ENCODE results near the gene KLHDC1. TPM values are rescaled to one million over a fixed set of nuclear protein-coding genes. Genes with fewer than 3 reads are reported as not detected.
"Not testable (repeated sequence)": the region's sequence is repeated elsewhere in the genome, so short reads cannot be mapped to it uniquely, and the experiment has no call there.

KLHDC1 gene
- total and polyA plus RNA-seq, 12 donors = 1.9 to 9.9 (median 4.5) TPM

DNA sequence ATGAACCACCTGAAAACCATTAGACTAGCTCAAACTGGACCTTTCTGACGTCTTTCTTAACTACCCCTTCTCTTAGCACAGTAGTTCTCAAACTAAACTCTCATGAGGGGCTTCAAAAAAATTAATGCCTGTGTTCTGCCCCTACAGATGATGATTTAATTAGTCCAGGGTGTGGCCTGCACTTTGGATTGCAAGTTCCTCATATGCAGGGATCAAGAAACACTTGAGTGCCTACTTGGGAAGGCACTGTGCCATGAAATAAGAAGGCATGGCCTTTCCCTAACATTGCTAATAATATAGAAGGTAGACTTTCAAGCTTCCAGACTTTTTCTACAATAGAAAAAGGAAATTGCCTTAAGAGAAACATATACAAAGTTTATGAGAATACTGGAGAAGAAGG is 52.3 kb downstream of the KLHDC1 start:
- 81 to 100% (median 95%) methylated on average over 1 of the region's 1 CpG for WGBS, 4 donors
- H3K27ac ChIP-seq = no peak overlapping the region
- no peak overlapping the region for H3K4me3 ChIP-seq
- H3K4me1 ChIP-seq (replicated peaks in 1 of 2) = no peaks in the 10 kb centered on the region
- TF ChIP-seq, protein P1, sequence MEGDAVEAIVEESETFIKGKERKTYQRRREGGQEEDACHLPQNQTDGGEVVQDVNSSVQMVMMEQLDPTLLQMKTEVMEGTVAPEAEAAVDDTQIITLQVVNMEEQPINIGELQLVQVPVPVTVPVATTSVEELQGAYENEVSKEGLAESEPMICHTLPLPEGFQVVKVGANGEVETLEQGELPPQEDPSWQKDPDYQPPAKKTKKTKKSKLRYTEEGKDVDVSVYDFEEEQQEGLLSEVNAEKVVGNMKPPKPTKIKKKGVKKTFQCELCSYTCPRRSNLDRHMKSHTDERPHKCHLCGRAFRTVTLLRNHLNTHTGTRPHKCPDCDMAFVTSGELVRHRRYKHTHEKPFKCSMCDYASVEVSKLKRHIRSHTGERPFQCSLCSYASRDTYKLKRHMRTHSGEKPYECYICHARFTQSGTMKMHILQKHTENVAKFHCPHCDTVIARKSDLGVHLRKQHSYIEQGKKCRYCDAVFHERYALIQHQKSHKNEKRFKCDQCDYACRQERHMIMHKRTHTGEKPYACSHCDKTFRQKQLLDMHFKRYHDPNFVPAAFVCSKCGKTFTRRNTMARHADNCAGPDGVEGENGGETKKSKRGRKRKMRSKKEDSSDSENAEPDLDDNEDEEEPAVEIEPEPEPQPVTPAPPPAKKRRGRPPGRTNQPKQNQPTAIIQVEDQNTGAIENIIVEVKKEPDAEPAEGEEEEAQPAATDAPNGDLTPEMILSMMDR (IDR thresholded peaks at IDR 0.05) = no peak
- TF ChIP-seq POLR2A (IDR thresholded peaks at IDR 0.05) = no peak
- H3K36me3 ChIP-seq (replicated peaks in 1 of 2) = peaks cover 0 to 14% of the 10 kb centered on the region in 2 donors
- H3K9me3 ChIP-seq (replicated peaks in 1 of 3) = no peaks in the 10 kb centered on the region
- DNase-seq = no peak
- H3K27me3 ChIP-seq = no peaks in the 10 kb centered on the region
- intact Hi-C loops (cut with DNase I) = no loop called here

DNA sequence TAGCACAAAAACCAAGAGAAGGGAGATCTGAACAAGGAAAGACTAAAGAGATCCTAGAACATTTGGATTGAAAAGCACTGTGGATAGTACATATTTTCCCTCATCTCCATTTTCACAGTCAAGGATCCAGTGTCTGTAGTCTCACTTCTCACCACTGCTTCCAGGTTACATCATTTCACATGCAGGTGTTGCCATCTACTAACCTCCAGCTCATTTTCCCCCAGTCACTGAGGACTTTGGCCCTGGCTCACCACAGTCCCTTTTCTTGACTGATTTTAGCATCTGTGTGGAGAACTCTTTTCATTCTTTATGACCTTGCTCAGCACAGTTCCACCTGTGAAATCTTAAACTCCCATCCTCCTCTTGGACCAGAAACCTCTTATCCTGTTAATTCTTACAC is 53.6 kb downstream of the KLHDC1 start:
- H3K27ac ChIP-seq; DNase-seq; H3K4me1 ChIP-seq (replicated peaks in 1 of 2); intact Hi-C loops (cut with DNase I); H3K36me3 ChIP-seq (replicated peaks in 1 of 2); H3K4me3 ChIP-seq; H3K27me3 ChIP-seq; H3K9me3 ChIP-seq (replicated peaks in 1 of 3): not testable (repeated sequence)

DNA sequence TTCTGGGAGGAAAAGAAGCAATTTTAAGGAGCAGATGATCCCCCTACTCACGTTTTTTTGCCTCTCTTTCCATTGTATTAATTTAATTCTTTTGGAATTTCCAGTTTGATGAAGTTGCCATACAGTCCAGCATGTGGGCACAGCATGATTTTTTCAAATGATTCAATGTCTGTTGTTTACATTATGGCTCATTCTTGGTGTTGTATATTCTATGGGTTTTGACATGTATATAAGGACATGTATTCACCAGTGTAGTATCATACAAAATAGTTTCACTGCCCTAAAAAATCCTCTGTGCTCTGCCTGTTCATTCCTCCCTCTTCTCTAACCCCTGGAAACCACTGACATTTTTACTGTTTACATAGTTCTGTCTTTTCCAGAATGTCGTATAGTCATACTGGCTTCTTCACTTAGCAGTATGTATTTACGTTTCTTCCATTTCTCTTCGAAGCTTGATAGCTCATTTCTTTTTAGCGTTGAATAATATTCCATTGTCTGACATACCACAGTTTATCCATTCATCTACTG is 61.7 kb downstream of the KLHDC1 start:
- Histone ChIP-seq H3K27ac (no peak overlapping the region), H3K9me3 (replicated peaks in 1 of 3) (no peaks in the 10 kb centered on the region), H3K36me3 (replicated peaks in 1 of 2) (no peaks in the 10 kb centered on the region), H3K4me3 (no peak overlapping the region), H3K27me3 (no peaks in the 10 kb centered on the region), H3K4me1 (replicated peaks in 1 of 2) (no peaks in the 10 kb centered on the region)
- TF ChIP-seq, protein P1 (IDR thresholded peaks at IDR 0.05) = no peak
- no peak for TF ChIP-seq POLR2A (IDR thresholded peaks at IDR 0.05)
- DNase-seq = no peak
- 72 to 87% (median 81%) methylated on average over 5 of the region's 5 CpGs for WGBS, 4 donors
- intact Hi-C loops (cut with DNase I) = no loop called here

DNA sequence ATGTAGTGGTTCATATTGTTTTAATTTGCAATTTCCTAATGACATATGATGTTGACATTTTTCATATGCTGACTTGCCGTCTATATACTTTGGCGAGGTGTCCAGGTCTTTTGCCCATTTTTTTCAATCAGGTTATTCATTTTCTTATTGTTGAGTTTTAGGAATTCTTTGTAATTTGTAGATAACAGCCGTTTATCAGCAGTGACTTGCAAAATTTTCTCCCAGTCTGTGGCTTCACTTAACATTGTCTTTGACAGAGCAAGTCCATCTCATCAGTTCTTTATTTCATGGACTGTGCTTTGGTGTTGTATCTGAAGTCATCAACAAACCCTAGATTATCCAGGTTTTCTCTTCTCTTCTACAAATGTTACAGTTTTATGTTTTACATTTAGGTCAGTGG is 62.5 kb downstream of the KLHDC1 start:
- Histone ChIP-seq H3K27me3 (no peaks in the 10 kb centered on the region), H3K36me3 (replicated peaks in 1 of 2) (no peaks in the 10 kb centered on the region), H3K4me1 (replicated peaks in 1 of 2) (no peaks in the 10 kb centered on the region), H3K27ac (no peak overlapping the region), H3K9me3 (replicated peaks in 1 of 3) (no peaks in the 10 kb centered on the region), H3K4me3 (no peak overlapping the region)
- no peak for DNase-seq
- 81 to 90% (median 83%) methylated on average over 3 of the region's 3 CpGs for WGBS, 4 donors
- intact Hi-C loops (cut with DNase I) = no loop called here
- no peak for TF ChIP-seq POLR2A (IDR thresholded peaks at IDR 0.05)
- TF ChIP-seq, protein P1 (IDR thresholded peaks at IDR 0.05) = no peak

DNA sequence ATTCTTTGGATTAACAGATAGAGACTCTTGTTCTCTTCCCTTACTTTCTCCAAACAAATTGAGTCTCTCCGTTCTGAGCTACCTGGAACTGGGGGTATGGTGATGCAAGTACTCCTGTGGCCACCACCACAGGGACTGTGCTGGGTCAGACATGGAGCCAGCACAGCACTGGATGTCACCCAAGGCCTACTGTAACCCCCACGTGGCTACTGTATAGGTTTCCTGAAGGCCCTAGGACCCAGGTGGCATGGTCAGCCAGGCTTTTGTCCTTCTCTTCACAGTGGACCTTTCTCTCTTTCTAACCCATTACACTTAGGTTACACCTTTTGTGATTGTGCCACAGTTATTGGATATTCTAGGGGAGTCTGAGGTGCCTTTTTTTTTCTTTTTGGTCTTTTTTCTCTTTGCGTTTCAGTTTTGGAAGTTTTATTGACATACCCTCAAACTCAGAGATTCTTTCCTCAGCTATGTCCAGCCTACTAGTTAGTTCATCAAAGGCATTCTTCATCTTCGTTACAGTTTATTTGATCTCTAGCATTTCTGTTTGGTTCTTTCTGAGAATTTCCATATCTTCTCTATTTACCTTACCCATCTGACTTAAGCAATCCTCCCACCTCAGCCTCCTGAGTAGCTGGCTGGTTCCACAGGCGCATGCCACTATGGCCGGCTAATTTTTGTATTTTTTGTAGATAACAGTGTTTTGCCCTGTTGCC is 69.1 kb downstream of the KLHDC1 start:
- Histone ChIP-seq H3K4me1 (replicated peaks in 1 of 2) (peaks cover 5 to 6% of the 10 kb centered on the region in 2 donors), H3K27ac (no peak overlapping the region), H3K27me3 (no peaks in the 10 kb centered on the region), H3K4me3 (no peak overlapping the region), H3K9me3 (replicated peaks in 1 of 3) (no peaks in the 10 kb centered on the region), H3K36me3 (replicated peaks in 1 of 2) (no peaks in the 10 kb centered on the region)
- TF ChIP-seq, protein P1 (IDR thresholded peaks at IDR 0.05) = no peak
- no peak for TF ChIP-seq POLR2A (IDR thresholded peaks at IDR 0.05)
- 77 to 93% (median 83%) methylated on average over 5 to 6 of the region's 6 CpGs for WGBS, 4 donors
- no peak for DNase-seq
- intact Hi-C loops (cut with DNase I) = loop anchor here in 1 of 2 donors (10.0 kb wide), 1 partner anchor 127 kb away; the partner anchor contains the start of gene DNAAF2

Measured in adrenal gland (tissue), 12 donors.